Mucosa of gallbladder (tissue), 1 donor: ENCODE data around the gene KASH5. TPM values are rescaled to one million over a fixed set of nuclear protein-coding genes. Genes with fewer than 3 reads are reported as not detected.

Experiments used
- DNase-seq: peaks from one replicate; pipeline ENCODE4 v3.0.0-alpha.2; 2020; ENCODE audit warnings: low spot score
- total RNA-seq: library from RNA; stranded (reverse); gene quantifications from one replicate; pipeline ENCODE4 v1.2.1, GENCODE V29; 2021
- donor health status: DM: no; HTN: no; CAD: no.

Gene KASH5
- total RNA-seq, 1 donor from 2014 or later = not detected

DNA sequence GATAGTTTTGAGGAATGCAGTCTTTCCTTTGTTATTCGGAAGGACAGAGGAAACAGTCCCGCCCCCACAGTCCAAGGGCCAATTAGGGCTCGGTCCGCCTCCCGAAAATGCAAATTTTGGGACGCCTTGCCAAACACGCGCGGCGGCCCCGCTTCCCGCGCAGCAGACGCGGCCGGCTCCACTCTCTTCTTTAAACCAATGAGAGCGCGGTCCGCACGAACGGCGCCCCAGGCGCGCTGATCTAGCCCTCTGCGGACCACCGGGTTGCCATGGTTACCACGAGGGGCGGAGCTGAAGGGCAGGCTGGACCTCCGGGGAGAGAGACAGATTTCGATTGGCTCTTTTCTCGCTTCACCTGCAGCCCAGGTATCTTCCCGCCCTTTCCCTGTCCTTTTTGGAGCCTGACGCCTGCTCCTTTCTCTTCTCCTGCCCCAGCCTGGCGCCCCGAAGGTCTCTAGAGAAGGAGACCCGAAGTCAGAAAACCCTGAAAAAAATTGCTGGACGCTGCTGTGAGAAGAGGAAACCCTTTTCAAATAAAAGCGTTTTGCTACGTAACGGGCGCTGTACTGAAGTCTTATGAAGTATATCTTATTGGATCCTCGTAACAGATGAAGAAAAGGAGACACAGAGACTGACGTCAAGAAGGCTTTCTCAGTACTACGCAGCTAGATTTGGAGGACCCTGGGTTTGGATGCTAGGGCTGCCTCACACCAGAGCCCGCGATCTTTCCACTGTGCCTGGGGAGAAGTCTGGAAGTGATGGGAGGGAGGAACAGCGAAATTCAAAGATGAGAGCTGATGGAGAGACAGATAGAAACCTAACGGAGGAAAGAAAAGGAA lies 33.2 kb downstream of the KASH5 start:
- peak; percentile 47 for DNase-seq

DNA sequence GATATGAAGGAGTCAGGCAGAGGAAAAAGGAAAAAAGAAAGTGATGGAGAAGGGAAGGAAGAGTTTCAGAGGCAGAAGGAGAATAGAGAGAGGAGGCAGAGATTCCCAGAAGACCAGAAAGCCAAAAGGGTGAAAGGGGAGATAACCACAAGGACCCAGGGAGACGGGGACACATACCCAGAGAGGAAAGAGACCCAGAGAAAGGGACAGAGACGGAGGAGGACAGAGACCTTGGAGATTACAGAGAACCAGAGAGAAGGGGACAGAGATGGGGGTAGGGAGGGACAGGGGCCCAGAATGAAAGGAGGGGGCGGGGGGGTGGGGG lies 33.8 kb downstream of the KASH5 start:
- no peak for DNase-seq

DNA sequence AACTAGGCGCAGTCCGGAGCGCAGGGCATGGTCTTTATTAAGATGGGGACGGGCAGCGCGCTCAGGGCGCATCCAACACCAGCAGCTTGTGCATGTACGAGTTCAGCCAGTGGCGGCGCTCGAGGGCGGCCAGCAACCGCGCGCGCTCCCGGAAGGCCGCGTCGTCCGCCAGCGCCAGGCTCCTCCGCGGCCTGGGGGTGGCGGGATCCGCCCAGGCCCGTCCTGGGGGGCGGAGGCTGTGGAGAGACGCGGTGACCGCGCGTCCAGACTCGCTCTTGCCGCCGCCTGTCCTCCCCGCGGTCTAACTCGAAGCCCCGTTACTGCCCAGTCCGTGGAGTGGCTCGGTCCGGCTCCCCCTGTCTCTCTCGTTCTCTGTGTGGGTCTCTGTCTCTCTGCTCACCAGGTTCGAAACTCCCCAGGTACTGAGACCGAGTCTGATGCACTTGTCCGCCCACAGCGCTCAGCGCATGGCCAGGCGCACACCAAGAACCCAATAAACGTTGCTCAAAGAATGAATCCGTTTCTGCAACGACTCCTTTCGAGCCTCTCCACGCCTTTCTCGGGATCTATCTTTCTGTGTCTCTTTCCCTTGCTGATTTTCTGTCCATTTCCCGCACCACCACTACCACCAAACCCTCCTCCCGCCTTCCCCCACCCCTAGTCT lies 34.5 kb downstream of the KASH5 start:
- no peak for DNase-seq

DNA sequence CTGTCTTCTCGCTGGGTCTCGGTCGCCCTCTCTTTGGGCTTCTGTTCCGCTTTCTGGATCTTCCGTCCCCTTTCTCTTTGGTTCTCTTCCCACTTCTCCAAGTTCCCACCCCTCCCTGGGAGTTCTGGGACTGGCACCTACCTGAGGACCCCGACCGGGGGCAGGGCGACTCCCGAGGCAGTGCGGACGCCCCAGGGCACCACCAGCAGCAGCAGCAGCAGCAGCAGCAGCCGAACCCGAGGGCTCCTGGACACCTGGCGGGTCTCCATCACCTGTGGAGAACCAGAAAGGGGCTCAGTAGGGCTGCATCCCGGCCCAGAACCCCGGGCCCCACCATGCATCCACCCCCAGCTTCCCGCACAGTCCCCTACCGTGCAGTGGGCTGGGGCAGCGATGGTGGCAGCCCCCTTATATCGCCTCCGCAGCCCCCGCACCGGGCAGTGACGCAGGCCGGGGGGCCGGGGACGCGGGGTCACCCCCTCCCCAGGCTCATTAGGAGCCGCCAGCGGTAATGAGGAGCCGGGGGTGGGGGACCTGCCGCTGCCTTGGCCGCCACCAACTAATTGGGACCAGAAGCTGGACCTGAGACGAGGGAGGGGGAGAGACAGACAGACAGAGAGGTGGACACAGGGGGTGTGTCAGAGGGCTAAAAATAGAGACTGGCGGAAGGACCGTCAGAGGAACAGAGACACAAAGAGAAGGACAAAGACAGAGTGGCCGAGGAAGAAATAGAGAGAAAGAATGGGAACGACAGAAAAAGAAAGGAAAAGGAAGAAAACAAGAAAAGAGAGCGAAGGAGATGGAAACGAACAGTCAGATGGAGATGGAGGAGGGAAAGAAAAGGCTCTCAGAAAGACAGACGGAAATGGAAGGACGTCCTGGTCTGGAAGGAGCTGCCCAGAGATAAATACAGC lies 35.3 kb downstream of the KASH5 start, which contains the start of gene PTH2:
PTH2 (minus strand) TSS at position 371 of the 914 bp plus-strand sequence; CDS start at position 269, 102 bp downstream.
- no peak for DNase-seq

DNA sequence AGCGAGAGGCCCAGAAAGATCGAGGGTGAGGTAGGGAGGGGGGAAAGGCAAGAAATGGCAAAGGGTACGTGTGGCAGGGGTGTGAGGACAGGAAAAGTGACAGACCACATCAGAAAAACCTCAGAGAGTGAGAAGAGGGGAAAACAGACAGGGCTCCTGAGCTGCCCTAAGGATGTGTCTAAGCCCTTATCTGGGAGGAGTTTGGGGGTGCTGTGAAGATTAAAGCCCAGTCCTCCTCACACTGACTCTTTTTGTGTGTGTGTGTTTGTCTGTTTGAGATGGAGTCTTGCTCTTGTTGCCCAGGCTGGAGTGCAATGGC lies 35.9 kb downstream of the KASH5 start:
- no peak for DNase-seq

DNA sequence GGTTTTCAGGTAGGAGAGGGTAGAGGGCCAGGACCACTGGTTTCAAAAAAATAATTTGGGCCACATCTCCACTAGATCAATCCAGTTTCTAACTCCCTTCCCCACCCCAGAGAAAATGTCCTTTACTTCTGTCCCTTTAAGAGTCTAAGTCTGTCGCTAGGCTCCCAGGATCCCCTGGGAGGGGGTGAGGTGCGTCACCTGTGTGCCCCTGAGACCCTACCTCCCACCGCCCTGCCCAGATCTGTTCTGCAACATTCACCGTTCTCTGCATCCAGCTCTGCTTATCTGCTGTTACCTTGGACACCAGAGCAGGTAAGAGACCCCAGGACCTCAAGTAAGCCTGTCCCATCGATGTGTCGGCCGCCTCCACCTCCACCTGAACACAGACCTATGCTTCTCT lies 37.1 kb downstream of the KASH5 start, which contains the start of gene GFY:
GFY (plus strand) TSS at position 211 of the 400 bp plus-strand sequence. CDS start 1,043 bp downstream, outside the sequence.
- no peak for DNase-seq

DNA sequence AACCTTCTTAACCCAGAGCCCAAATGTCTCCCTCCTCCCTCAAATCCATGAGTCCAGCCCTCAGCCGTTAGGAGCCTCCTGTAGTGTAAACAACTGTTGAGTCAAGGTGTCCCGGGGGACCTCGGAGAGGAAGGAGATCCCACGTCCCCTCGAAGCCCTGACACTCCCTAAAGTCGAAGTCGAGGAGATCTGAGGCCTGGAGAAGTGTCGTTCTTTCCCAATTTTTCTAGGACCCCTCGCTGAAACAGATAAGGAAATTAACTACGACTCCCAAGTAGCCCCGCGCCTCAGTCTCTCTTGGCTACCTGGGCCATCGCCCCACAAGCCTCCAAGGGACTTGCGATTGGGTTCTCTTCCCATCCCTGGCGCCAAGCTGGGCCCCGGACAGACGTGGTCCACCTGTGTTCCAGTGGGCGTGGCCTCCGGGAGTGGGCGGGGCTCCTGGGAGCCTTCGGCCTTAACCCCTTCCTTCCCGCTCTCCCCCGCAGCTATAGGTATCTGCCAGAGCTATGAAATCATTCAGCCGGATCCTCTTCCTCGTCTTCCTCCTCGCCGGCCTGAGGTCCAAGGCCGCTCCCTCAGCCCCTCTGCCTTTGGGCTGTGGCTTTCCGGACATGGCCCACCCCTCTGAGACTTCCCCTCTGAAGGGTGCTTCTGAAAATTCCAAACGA lies 38.0 kb downstream of the KASH5 start:
- DNase-seq = no peak

DNA sequence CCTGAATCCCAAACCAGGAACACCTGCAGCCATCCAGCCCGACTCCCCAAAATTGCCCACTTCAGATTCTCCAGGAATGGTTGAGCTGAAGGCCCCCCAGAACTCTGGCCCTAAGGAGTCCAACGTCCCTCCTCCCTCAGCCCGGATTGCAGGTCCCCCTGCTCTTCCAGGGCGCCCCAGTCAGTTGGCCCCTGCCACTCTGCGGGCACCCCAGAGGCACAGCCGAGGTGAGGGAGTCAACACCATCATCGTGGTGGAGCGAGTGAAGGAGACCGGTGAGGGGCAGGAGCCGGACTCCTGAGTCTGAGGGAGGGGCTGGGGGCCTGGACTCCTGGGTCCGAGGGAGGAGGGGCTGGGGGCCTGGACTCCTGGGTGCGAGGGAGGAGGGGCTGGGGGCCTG lies 39.3 kb downstream of the KASH5 start:
- no peak for DNase-seq

DNA sequence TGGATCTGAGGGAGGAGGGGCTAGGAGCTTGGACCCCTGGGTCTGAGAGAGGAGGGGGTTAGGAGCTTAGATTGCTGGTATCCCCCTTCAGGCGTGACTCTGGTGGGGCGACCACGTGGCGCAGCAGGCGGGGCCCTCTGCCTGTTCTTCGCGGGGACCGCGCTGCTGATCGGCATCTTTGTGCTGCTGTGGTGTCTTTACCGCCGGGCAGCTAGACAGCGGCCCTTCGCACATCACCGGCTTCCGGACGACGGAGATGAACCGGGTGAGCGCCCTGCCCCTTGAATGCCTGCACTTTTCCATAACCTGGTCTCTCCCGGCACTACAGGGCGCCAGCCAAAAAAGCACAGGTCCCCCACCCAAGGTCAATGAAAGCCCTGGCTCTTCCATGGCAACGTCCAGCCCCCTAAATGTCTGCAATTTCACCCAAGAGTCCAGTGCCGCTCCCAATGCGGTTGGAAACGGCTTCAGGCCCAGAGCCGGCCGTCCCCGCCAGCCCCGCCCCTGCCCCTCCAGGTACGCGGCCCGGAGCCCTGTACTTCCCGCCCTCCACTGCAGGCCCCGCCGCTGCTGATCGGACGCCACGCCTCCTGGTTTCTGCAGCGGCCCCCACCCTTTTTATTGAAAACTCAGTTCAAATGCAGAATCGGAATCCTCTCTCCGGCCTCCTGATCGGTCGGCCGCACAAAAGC lies 40.0 kb downstream of the KASH5 start:
- DNase-seq = no peak

DNA sequence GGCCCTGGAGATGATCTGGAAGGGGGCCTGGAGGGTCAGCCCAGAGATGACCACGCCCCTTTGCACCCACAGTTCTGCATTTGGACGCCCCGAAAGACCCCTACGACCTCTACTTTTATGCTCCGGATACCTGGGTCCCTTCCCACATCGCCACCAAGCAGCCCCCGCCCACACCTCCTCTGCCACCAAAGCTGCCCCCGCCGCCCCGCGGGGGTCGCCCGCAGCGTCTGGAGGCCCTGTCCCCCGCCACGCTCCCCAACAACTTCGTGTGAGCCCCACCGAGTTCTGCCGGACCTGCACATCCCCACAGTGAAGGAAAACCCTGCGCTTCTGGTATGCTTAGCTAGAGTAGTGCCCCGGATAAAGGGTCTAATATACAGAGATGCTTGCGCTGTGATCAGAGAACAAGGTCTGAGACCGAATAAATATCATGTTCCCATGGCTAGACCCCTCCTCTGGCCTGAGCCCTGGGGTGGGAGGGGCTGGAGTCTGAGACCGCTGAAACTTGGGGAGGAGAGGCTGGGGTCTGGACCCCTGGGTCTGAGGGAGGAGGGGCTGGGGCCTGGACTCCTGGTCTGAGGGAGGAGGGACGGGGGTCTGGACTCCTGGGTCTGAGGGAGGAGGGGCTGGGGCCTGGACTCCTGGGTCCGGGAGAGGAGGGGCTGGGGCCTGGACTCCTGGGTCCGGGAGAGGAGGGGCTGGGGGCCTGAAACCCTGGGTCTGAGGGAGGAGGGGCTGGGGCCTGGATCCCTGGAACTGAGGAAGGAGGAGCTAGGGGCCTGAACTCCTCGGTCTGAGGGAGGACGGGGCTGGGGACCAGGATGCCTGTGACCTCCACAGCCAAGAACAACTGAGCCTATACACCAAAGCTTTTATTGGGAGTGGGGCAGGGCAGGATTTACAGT lies 40.8 kb downstream of the KASH5 start:
- no peak for DNase-seq

DNA sequence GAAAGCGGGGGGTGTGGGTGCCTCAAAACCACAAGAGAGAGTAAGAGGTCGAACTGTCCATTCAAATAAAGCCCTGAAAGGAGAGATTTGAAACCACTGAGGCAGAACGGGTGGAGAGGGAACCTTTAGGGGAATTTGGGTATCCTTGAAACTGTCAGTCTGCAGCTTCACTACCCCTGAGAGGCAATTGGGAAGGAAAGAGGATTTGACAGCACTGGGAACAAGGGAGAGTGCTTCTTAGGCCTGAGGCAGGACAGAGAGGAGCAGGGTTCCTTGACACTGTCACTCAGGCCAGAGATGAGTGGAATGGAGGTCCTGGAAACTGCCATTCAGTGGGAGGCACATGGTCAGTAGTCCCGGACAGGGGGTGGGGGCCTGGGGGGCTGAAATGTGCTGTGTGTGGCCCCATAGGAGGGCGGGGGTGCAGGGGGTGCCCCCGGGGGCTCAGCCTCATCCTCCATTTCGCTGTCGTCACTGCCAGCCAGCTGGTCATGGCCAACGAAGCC lies 42.2 kb downstream of the KASH5 start:
- DNase-seq = no peak

DNA sequence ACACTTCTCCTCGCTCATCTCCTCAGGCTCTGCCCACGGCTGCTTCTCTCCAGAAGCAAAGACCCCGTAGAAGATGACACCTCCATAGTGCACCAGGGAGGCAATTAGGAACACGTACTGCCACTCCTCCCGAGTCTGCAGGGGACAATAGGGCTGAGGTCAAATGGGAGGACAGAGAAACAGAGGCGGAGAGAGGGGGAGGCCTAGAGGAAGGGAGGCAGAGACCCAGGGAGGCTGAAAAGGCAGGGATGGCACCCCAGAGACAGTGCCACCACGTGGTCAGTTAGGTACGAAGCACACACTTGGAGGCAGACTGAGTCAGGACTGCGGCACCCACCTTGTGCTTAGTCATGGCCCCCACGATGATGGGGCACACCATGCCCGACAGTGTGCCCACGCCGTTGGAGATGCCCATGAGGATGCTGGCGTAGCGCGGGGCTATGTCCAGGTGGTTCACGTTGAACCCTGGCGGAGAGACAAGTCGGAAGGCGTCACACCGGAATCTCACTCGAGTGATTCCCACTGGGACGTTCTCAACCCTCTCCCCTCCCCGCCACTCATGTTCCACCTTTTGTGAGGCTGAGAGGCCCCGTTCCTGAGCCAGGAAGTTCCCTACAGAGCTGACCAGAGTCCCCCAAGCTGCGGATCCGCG lies 42.8 kb downstream of the KASH5 start:
- no peak for DNase-seq

DNA sequence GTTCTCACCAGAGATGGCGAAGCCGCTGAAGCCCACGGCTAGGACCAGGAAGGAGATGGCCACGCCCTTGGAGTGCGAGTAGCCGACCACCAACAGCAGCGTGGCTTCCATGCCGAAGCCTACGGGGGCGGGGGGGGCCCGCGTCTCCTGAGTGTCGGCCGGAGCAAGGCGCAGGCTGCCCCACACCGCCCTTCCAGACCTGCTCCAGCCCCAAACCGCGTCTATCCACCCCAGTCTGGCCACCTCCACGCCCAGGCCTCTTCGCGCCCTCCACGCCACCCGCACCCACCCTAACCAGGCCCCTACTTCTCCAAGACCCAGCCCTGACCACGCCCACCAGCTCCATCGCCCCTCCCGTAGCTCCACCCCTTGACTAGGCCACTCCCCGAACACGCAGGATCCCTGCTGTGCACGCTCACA lies 43.3 kb downstream of the KASH5 start:
- no peak for DNase-seq

DNA sequence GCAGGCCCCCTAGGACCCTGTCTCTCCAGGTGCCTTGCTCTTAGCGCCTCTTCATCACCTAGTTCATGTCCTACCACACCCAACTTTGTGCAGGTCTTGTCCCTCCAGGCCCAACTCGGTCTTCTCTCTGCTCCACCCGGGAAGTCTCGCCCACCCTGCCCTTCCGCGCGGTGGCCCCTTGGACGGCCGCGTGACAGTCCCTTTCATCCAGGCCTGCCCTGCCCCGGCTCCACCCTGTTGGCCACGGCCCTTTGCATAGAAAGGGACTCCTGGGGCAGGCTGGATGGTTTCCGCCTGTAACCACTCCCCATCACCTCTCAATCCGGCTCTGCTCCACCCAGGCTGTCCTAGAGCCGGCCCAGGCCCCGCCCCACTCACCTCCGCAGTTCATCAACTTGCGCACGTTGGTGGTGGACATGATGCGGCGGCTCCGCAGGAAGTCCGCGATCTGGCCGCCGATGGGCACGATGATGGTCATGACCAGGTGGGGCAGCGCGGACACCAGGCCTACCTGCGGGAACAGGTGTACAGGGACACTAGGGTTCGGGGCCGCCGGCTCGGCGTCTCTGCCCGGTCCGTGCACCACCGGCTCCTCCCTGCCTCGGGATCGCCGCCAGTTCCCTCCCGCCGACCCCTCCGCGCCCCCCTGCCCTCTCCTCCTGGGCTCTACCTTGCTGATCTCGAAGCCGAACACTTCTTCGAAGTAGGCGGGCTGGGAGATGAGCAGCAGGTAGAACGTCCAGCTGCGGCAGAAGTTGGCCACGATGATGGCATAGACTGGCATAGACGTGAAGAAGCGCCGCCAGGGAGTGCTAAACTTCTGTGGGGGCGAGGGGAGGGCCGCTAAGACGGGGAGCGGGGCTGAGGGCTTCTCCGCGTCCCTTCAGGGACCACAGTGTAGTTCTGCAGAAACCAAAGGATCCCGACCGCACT lies 44.4 kb downstream of the KASH5 start:
- no peak for DNase-seq

DNA sequence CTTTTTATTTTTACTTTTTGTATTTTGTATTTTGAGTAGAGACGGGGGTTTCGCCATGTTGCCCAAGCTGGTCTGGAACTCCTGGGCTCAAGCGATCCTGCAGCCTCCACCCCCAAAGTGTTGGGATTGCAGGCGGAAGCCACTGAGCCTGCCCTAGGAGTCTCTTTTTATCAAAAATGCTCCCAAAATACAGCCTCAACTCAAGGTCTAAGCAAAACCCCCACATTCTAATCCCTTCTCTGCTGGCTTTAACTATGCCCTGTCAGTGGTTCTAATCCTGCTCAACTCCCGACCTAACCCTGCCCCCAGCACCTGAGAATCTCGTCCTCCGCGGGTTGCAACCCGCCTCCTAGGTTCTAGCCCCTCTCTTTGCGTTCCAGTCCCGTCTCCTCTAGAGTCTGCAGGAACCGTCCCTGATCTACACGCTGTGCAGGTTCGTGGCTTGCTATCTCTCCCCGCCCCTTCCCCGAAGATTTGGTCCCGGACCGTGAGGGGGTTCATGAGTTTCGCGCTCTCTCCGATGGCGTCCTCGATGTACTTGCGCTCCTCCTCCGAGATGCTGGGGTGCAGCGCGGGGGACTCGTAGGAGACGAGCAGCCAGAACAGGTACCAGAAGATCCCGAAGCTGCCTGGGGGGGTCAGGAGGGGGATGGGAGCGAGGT lies 45.3 kb downstream of the KASH5 start:
- no peak for DNase-seq

DNA sequence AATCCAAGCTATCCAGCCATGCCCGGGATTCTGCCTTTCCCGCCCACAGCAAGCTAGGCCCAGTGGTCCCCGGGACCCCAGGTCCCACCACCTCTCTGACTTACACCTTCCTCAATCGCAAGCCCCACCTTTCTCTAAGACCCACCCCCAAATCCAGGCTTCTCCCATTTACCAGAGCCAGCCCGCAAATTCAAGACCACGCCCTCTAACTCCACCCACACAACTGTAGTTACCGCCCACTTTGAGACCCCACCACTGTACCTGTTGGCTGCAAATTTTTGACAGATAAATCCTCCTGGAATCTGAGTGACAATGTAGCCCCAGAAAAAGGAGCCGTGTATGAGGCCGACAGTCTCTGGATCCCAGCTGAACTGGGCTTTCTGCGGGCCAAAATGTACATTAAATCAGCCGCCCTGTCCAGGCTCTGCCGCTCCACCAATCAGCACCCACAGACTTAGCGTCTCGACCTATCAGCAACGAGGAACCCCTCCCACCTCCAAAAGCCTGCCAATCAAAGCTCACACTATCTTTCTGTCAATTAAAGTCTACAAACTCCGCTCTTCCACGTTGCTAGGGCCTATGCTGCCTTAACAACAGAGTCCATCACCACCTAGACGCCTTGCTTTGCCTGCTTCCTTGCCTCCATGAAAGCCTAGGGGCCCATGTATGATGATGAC lies 47.0 kb downstream of the KASH5 start:
- no peak for DNase-seq

DNA sequence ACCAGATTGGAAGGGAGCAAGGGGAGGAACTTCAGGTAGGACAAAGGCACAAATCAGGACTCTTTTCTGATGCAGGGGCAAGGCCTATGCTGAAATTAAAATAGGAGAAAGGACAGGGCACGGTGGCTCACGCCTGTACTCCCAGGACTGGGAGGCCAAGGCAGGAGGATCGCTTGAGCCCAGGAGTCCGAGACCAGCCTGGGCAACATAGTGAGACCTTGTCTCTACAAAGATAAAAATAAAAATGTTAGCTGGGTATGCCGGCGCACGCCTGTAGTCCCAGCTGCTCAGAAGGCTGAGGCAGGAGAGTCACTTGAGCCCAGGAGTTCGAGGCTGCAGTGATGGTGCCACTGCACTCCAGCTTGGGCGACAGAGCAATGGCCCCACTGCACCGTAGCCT lies 47.6 kb downstream of the KASH5 start:
- DNase-seq = no peak
